Ascending aorta (tissue), 2 donors: Measurements from ENCODE around the gene ARMC3. TPM values are rescaled to one million over a fixed set of nuclear protein-coding genes. Genes with fewer than 3 reads are reported as not detected.
A peak's percentile ranks its signal among the peaks of the same experiment; 100 is the strongest.

ENCODE experiments used
- DNase-seq, 2 donors: peaks; one replicate each; pipeline ENCODE4 v3.0.0-alpha.2; 2019; ENCODE audit warnings: low spot score in 2 of 2
- H3K27ac ChIP-seq, 2 donors: fragments of 200-600 bp; sonication (generic); one replicate each; pipeline ENCODE4 v1.5.1; 2016 to 2017; ENCODE audit warnings: mild to moderate bottlenecking in 1 of 2
- H3K27me3 ChIP-seq: fragments of 200-600 bp; sonication (generic); one replicate; pipeline ENCODE4 v1.5.1; 2017
- H3K36me3 ChIP-seq, 2 donors: fragments of 200-600 bp; sonication (generic); one replicate each; pipeline ENCODE4 v1.5.1; 2016
- H3K4me1 ChIP-seq, 2 donors: fragments of 200-600 bp; sonication (generic); one replicate each; pipeline ENCODE4 v1.5.1; 2016 to 2017; ENCODE audit warnings: mild to moderate bottlenecking in 1 of 2
- H3K4me3 ChIP-seq, 2 donors: fragments of 200-600 bp; sonication (generic); one replicate each; pipeline ENCODE4 v1.5.1; 2016 to 2017; ENCODE audit warnings: mild to moderate bottlenecking in 1 of 2
- H3K9me3 ChIP-seq, 2 donors: fragments of 200-600 bp; sonication (generic); one replicate each; pipeline ENCODE4 v1.5.1; 2016
- intact Hi-C: fragments of 100-400 bp; cut with DNase I; formaldehyde crosslinking; loops from one replicate; pipeline ENCODE4 v1.15.1; 2023
- total RNA-seq: library from RNA; depleted of rRNA; stranded (reverse); fragments of >200 nt; gene quantifications from one replicate; pipeline ENCODE4 v1.1.0, GENCODE V29; 2016
- TF ChIP-seq, protein P1 (sequence below), 3 experiments: fragments of 200-600 bp in 2 of 3; fragments of 450-650 bp in 1 of 3; sonication (generic) in 2 of 3; IDR thresholded peaks; one replicate each; pipeline ENCODE4 v1.5.1; 2016 to 2019; ENCODE audit warnings: antibody characterized with exemption in 3 of 3, mild to moderate bottlenecking in 1 of 3, moderate library complexity in 1 of 3

Gene ARMC3
- total RNA-seq, 1 donor from 2014 or later: not detected

DNA sequence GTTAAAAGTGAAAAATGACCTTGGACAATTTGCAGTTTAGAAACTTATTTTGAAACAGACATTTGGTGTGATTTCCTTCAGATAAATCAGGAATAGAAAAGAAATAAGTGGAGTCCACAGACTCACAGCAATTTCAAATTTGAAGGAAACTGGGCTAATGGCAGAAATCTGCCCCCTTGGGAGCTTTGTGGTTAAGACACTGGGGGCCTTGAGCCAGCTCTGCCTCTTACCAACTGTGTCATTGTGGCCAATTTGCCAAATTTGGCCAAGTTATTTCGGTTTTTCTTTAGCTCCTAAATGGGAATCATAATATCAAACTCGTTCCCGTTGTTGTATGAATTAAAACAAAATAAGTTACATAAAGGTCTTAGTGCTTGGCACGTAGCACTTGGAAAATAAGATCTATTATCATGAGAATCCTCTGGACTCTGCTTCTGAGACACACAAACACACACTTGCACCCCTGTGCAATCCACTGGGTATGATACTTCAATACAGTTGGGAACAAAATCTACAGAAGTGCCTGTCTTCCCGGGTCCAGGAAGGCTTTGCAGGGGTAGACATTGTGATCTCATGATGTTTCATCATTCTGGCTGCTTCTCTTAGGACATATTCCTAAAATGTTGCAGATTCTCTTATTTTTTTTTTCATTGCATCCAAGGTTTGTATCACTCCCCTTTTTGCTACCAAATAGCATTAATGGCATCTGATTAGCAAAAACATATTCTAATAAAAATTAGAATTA is 4.9 kb downstream of the ARMC3 start:
- DNase-seq: peak in 1 of 2 donors; percentile 71
- H3K9me3 ChIP-seq: no peaks in the 10 kb centered on the region
- no peaks in the 10 kb centered on the region for H3K36me3 ChIP-seq
- peak overlapping the region in 1 of 2 donors; percentile 22 for H3K4me3 ChIP-seq
- no peaks in the 10 kb centered on the region for H3K27me3 ChIP-seq
- H3K27ac ChIP-seq: peak overlapping the region; percentile 24 to 69
- TF ChIP-seq, protein P1, sequence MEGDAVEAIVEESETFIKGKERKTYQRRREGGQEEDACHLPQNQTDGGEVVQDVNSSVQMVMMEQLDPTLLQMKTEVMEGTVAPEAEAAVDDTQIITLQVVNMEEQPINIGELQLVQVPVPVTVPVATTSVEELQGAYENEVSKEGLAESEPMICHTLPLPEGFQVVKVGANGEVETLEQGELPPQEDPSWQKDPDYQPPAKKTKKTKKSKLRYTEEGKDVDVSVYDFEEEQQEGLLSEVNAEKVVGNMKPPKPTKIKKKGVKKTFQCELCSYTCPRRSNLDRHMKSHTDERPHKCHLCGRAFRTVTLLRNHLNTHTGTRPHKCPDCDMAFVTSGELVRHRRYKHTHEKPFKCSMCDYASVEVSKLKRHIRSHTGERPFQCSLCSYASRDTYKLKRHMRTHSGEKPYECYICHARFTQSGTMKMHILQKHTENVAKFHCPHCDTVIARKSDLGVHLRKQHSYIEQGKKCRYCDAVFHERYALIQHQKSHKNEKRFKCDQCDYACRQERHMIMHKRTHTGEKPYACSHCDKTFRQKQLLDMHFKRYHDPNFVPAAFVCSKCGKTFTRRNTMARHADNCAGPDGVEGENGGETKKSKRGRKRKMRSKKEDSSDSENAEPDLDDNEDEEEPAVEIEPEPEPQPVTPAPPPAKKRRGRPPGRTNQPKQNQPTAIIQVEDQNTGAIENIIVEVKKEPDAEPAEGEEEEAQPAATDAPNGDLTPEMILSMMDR (IDR thresholded peaks at IDR 0.05): peak in 1 of 3 experiments; percentile 9
- H3K4me1 ChIP-seq: peaks cover 0 to 12% of the 10 kb centered on the region in 2 donors
- intact Hi-C loops: no loop called here

DNA sequence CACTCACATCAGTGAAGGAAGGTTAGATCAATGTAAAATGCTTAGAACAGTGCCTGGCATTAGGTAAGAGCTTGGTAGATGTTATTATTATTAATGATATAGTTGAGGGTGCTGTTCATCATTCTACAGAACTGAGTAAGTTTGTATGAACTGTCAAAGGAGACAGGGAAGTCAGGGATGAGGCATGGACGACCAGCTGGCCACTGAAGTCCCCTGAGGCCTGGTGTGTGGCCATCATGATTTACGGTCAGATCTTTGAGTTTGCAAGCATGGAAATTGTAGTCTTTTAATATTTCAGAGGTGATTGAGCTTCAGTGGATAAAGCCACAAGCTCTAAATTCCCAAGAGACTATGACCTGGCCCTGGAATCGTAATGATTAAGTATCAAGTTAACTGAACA is 6.9 kb downstream of the ARMC3 start:
- peaks cover 0 to 12% of the 10 kb centered on the region in 2 donors for H3K4me1 ChIP-seq
- TF ChIP-seq, protein P1 (IDR thresholded peaks at IDR 0.05): no peak
- intact Hi-C loops: no loop called here

DNA sequence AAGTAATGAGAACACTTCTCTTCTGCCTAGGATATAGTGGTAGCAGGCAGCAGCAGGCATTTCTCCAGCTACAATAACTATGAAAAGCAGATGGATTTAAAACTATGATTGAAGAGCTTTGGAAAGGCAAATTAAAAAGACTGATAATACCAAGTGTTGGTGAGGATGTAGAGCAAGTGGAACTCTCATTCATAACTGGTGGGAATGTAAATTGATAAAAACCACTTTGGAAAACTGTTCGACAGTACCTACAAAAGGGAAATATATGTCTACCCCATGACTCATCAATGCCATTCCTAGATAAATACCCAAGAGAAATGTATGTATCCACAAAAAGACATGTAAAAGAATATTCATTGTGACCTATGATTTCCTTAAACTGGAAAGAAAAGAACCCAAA is 14.6 kb downstream of the ARMC3 start:
- intact Hi-C loops: no loop called here
- H3K4me3 ChIP-seq: peak overlapping the region in 1 of 2 donors; percentile 4

More for the DNA sequence above, 6.9 kb downstream of the ARMC3 start:
- Histone ChIP-seq H3K27ac (no peak overlapping the region), H3K27me3 (no peaks in the 10 kb centered on the region), H3K36me3 (no peaks in the 10 kb centered on the region), H3K4me3 (no peak overlapping the region), H3K9me3 (no peaks in the 10 kb centered on the region)
- no peak for DNase-seq

DNA sequence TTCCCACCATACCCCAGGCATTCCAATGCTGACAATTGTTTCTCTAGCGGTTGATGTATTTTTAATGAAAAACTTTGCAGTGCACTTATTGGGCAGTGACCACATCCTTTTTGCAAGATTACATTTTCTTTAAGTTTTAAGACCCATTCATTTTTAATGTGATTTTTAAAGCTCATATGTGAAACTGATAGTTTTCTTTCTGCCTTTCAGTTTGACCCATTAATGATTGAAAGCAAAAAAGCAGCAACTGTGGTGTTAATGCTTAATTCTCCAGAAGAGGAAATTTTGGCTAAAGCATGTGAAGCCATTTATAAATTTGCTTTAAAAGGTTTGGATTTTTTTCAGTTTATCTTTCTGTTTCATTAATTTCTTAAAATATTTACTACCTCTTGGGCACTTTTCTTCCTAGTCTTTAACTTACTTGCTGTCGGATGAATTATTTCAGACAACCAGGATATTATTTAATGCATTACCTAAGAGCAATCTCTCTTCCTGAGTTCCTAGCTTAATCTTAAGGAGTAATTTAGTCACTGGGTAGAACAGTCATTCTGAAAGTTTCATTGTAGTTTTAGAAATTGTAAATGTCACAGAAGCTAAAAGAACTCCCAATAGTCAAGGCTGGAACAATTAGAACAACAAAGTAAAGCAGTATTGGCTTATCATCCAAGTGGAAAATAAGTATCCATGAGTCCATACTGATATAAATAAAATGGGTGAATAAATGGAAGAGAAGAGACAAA is 18.3 kb downstream of the ARMC3 start:
- intact Hi-C loops: no loop called here
- DNase-seq: no peak
- no peaks in the 10 kb centered on the region for H3K36me3 ChIP-seq
- no peak overlapping the region for H3K27ac ChIP-seq
- TF ChIP-seq, protein P1 (IDR thresholded peaks at IDR 0.05): no peak
- no peaks in the 10 kb centered on the region for H3K4me1 ChIP-seq
- no peak overlapping the region for H3K4me3 ChIP-seq
- no peaks in the 10 kb centered on the region for H3K27me3 ChIP-seq
- H3K9me3 ChIP-seq: peaks cover 0 to 5% of the 10 kb centered on the region in 2 donors

More for the DNA sequence above, 14.6 kb downstream of the ARMC3 start:
- no peaks in the 10 kb centered on the region for H3K4me1 ChIP-seq
- H3K27ac ChIP-seq: no peak overlapping the region
- TF ChIP-seq, protein P1 (IDR thresholded peaks at IDR 0.05): no peak
- H3K27me3 ChIP-seq: no peaks in the 10 kb centered on the region
- H3K36me3 ChIP-seq: no peaks in the 10 kb centered on the region
- no peaks in the 10 kb centered on the region for H3K9me3 ChIP-seq
- no peak for DNase-seq

DNA sequence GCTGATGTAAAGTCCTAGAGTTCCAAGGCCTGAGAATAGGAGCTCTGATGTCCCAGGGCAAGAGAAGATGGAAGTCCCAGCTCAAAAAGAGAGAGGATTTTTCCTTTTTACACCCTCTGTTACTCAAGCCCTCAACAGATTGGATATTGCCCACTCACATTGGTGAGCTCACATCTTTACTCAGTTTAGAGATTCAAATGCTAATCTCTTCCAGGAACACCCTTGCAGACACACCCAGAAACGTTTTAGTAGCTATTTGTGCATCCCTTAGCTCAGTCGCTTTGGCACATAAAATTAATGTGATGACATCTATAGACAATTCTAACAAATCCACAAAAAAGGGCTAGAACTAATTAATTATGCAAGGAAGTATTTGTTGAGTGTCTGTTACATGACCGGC is 27.1 kb downstream of the ARMC3 start:
- TF ChIP-seq, protein P1 (IDR thresholded peaks at IDR 0.05): no peak
- Histone ChIP-seq H3K4me1 (no peaks in the 10 kb centered on the region), H3K9me3 (no peaks in the 10 kb centered on the region), H3K27me3 (no peaks in the 10 kb centered on the region), H3K4me3 (no peak overlapping the region), H3K27ac (no peak overlapping the region), H3K36me3 (no peaks in the 10 kb centered on the region)
- no peak for DNase-seq
- intact Hi-C loops: no loop called here
